ENCODE measurements around the gene TPRN.

Gene TPRN

DNA sequence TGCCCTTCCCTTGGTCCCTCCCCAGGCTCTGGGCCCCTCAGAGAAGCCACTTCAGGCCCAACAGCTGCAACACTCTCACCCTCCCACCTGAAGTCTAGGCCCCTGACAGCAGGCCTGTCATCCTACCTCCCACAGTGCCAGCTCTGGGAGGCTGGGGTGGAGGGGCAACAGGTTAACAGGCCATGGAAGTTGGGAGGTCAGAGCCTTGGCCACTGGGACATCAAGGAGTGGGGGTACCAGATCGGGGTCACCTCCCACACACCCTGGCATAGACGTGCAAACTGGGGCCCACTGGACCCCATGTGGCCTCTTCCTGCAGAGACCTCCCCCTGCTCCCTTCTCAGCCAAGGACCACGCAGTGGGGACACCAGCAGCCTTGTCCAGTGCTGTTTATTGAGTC, 9.3 kb downstream of the TPRN start:
- DNase-seq (ENCODE audit: low read depth in 1 of 2, low spot score in 1 of 2): no peak

- DNase-seq (ENCODE audit: low read depth in 1 of 2, low spot score in 1 of 2): no peak
Observed at GRCh38 chr9:137190315-137190856, 10.2 kb downstream of the TPRN start.

GRCh38 chr9:137189297-137190295, 10.9 kb downstream of the TPRN start:
- no peak for DNase-seq (ENCODE audit: low read depth in 1 of 2, low spot score in 1 of 2)

DNA sequence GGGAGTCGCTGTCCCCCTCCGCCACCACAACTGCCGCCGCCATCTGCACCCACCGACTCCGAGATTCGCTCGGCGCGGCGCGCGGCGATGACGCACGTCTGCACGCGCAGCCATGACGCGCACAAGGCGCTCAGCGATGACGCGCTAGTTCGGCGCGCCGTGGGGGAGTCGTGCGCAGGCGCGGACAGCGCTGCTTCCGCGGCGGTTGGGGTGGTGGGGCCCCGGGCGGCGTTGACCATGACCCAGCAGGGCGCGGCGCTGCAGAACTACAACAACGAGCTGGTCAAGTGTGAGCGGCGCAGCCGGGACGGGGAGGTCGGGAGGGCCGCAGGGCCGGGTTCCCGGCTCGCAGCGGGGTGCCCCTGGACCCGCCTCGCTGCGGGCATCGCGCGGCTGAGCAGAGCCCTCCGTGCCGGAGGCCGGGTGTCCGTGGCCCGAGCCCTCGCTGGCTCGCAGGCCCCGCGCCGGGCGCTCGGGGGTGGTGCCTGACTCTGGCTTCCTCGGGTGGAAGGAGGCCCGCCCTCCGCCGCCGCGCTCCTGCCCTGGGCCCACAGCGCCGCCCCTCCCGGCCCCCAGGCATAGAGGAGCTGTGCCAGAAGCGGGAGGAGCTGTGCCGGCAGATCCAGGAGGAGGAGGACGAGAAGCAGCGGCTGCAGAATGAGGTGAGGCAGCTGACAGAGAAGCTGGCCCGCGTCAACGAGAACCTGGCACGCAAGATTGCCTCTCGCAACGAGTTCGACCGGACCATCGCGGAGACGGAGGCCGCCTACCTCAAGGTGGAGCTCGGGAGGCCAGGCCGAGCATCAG, 11.8 kb downstream of the TPRN start, which contains the start of the genes ANAPC2 and SSNA1:
TSS of gene ANAPC2 (minus strand) at position 71 of the 807 bp plus-strand sequence. CDS start at position 43, 28 bp downstream.
TSS of gene SSNA1 (plus strand) at position 187 of the 807 bp plus-strand sequence. CDS start at position 238, 51 bp downstream.
- DNase-seq (ENCODE audit: low read depth in 1 of 2, low spot score in 1 of 2): peak; percentile 87 to 91

GRCh38 chr9:137188086-137188489, 12.5 kb downstream of the TPRN start:
- DNase-seq (ENCODE audit: low read depth in 1 of 2, low spot score in 1 of 2): no peak

DNA sequence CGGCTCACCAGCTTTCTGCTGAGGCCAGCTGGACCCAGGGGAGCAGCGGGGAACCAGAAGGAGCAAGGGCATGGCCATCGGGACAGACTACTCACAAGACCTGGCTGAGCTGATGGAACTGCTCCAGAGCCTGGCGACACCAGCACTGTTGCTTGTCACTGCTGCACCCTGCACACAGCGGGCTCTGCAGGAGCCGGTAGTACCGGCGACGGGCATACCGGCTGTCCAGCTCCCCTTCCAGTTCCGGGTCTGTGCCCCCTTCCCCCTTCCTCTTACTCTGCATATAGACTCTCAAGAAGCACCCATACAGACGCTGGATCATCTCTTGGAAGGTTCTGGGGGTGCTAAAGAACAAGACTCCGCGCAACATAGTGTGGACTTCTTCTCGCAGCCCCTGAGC, 13.2 kb downstream of the TPRN start:
- DNase-seq (ENCODE audit: low read depth in 1 of 2, low spot score in 1 of 2): no peak

- DNase-seq (ENCODE audit: low read depth in 1 of 2, low spot score in 1 of 2): no peak
Observed at GRCh38 chr9:137186385-137186784, 14.2 kb downstream of the TPRN start.

- DNase-seq (ENCODE audit: low read depth in 1 of 2, low spot score in 1 of 2): no peak
Observed at GRCh38 chr9:137185921-137186320, 14.6 kb downstream of the TPRN start.

DNA sequence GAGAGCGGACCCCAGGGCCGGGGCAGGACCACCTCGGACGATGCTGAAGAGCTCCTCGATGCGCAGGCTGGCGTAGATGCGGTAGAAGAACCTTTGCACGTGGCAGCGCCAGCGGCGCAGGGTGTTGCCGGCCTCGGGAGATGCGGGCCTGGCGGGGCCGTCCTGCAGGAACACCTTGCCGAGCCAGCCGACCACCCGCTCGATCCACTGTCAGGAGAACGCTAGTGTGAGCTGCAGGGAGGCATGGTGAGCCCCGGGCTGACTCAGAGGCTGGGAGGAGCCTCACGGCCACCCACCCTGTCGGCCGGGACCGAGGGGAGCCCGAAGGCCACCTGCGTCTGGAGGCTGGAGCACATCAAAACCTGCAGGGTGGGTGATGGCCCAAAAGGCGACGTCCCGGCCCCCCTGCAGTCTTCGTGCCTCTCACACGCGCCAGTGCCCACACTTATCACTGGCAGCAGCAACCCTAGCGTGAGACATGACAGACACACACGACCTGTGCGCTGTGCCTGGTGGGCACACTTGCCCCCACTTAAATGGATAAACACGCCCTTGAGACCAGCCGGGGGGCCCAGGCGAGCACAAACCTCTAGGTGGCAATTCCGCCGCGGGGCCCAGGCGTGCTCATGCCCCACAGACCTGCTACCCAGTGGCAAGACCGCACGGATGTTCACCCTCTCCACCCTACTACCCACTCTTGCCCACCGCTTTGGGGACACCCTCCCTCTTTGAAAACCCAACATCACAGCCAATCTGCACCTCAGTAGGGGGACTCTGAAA, 15.5 kb downstream of the TPRN start:
- no peak for DNase-seq (ENCODE audit: low read depth in 1 of 2, low spot score in 1 of 2)

- no peak for DNase-seq (ENCODE audit: low read depth in 1 of 2, low spot score in 1 of 2)
Observed at GRCh38 chr9:137183980-137184595, 16.5 kb downstream of the TPRN start.

DNA sequence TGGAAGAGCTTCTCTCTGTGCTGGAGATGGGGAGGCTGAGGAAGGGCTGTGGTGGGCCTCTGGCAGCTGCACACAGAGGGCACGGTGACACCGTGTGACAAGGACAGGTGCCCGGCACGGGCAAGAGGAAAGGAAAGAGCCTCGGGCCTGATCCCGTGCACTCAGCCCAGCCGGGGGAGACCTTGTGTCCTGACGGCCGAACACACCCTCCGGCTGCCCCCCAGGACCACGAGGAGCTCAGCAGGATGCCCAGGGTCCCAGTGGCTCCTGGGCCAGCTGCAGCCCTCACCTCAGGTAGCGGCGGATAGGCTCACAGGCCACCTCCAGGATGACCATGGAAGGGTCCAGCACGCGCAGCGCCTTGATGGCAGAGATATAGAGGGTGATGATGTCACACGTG, 17.7 kb downstream of the TPRN start:
- no peak for DNase-seq (ENCODE audit: low read depth in 1 of 2, low spot score in 1 of 2)

GRCh38 chr9:137181680-137182079, 18.9 kb downstream of the TPRN start:
- no peak for DNase-seq (ENCODE audit: low read depth in 1 of 2, low spot score in 1 of 2)

GRCh38 chr9:137180491-137180890, 20.1 kb downstream of the TPRN start:
- DNase-seq (ENCODE audit: low read depth in 1 of 2, low spot score in 1 of 2): no peak

- DNase-seq (ENCODE audit: low read depth in 1 of 2, low spot score in 1 of 2): no peak
Observed at GRCh38 chr9:137179761-137180160, 20.8 kb downstream of the TPRN start.

GRCh38 chr9:137178939-137179630, 21.5 kb downstream of the TPRN start:
- DNase-seq (ENCODE audit: low read depth in 1 of 2, low spot score in 1 of 2): no peak

- DNase-seq (ENCODE audit: low read depth in 1 of 2, low spot score in 1 of 2): no peak
Observed at GRCh38 chr9:137178201-137178938, 22.2 kb downstream of the TPRN start.

GRCh38 chr9:137176302-137177182, 24.0 kb downstream of the TPRN start:
- DNase-seq (ENCODE audit: low read depth in 1 of 2, low spot score in 1 of 2): no peak

Data from activated CD4-positive, alpha-beta T cell treated with anti-CD3 and anti-CD28 coated beads, Interleukin-2, amount 50 U/mL, for 24 hours (primary cell).